ENCODE measurements around the gene HTR3B.
"Not testable (repeated sequence)": the region's sequence is repeated elsewhere in the genome, so short reads cannot be mapped to it uniquely, and the experiment has no call there.

The HTR3B gene

GRCh38 chr11:113875234-113876073 is 29.1 kb upstream of the HTR3B start, which contains the start of gene USP28:
Gene USP28, minus strand, starts transcription at chr11:113875572. Its CDS starts 71 bp downstream, at chr11:113875501.
- DNase-seq (ENCODE audit: insufficient read length, low spot score) (peak; percentile 86), FAIRE-seq (no peak)
- peak; percentile 76 for TF ChIP-seq POLR2A (IDR thresholded peaks at IDR 0.05; ENCODE audit: low read depth, low read length)

- no peak for DNase-seq (ENCODE audit: insufficient read length, low spot score)
- TF ChIP-seq POLR2A (IDR thresholded peaks at IDR 0.05; ENCODE audit: low read depth, low read length), result no peak
- no peak for FAIRE-seq
Measured at GRCh38 chr11:113876074-113876797, 28.4 kb upstream of the HTR3B start.

GRCh38 chr11:113876798-113877669 is 27.6 kb upstream of the HTR3B start:
- no peak for TF ChIP-seq POLR2A (IDR thresholded peaks at IDR 0.05; ENCODE audit: low read depth, low read length)
- FAIRE-seq (no peak), DNase-seq (ENCODE audit: insufficient read length, low spot score) (no peak)

GRCh38 chr11:113877670-113878055 is 26.9 kb upstream of the HTR3B start:
- FAIRE-seq (no peak), DNase-seq (ENCODE audit: insufficient read length, low spot score) (no peak)
- no peak for TF ChIP-seq POLR2A (IDR thresholded peaks at IDR 0.05; ENCODE audit: low read depth, low read length)

- not testable (repeated sequence) for FAIRE-seq; DNase-seq (ENCODE audit: insufficient read length, low spot score)
Measured at GRCh38 chr11:113879446-113879845, 25.1 kb upstream of the HTR3B start.

- TF ChIP-seq POLR2A (IDR thresholded peaks at IDR 0.05; ENCODE audit: low read depth, low read length), result no peak
- DNase-seq (ENCODE audit: insufficient read length, low spot score) (no peak), FAIRE-seq (no peak)
Measured at GRCh38 chr11:113880971-113881370, 23.6 kb upstream of the HTR3B start.

- no peak for FAIRE-seq
- no peak for DNase-seq (ENCODE audit: insufficient read length, low spot score)
- no peak for TF ChIP-seq POLR2A (IDR thresholded peaks at IDR 0.05; ENCODE audit: low read depth, low read length)
Measured at GRCh38 chr11:113881856-113882255, 22.7 kb upstream of the HTR3B start.

GRCh38 chr11:113884361-113884836 is 20.2 kb upstream of the HTR3B start:
- DNase-seq (ENCODE audit: insufficient read length, low spot score), result no peak
- TF ChIP-seq POLR2A (IDR thresholded peaks at IDR 0.05; ENCODE audit: low read depth, low read length), result no peak
- FAIRE-seq, result no peak

GRCh38 chr11:113885897-113886296 is 18.7 kb upstream of the HTR3B start:
- no peak for FAIRE-seq
- DNase-seq (ENCODE audit: insufficient read length, low spot score), result no peak

GRCh38 chr11:113888848-113889247 is 15.7 kb upstream of the HTR3B start:
- no peak for TF ChIP-seq POLR2A (IDR thresholded peaks at IDR 0.05; ENCODE audit: low read depth, low read length)
- no peak for FAIRE-seq
- DNase-seq (ENCODE audit: insufficient read length, low spot score), result no peak

More at GRCh38 chr11:113885897-113886296, 18.7 kb upstream of the HTR3B start:
- TF ChIP-seq POLR2A (IDR thresholded peaks at IDR 0.05; ENCODE audit: low read depth, low read length), result no peak

- no peak for TF ChIP-seq POLR2A (IDR thresholded peaks at IDR 0.05; ENCODE audit: low read depth, low read length)
- DNase-seq (ENCODE audit: insufficient read length, low spot score) (no peak), FAIRE-seq (no peak)
Measured at GRCh38 chr11:113894421-113894996, 10.1 kb upstream of the HTR3B start.

- DNase-seq (ENCODE audit: insufficient read length, low spot score), result no peak
- FAIRE-seq, result no peak
Measured at GRCh38 chr11:113895367-113896155, 9.0 kb upstream of the HTR3B start.

More at GRCh38 chr11:113895367-113896155, 9.0 kb upstream of the HTR3B start:
- TF ChIP-seq POLR2A (IDR thresholded peaks at IDR 0.05; ENCODE audit: low read depth, low read length), result no peak

Measured in H54 (cell line).